Smooth muscle cell (in vitro differentiated cells): ENCODE results near the gene AK8. TPM values are rescaled to one million over a fixed set of nuclear protein-coding genes. Genes with fewer than 3 reads are reported as not detected.
"Not testable (repeated sequence)": the region's sequence is repeated elsewhere in the genome, so short reads cannot be mapped to it uniquely, and the experiment has no call there.

Source experiments
- DNase-seq: peaks from one replicate; lab custom pipeline; 2025; ENCODE audit not compliant: unreplicated experiment; lab: John Stamatoyannopoulos, UW
- H2AFZ ChIP-seq: fragments of 200-600 bp; sonication (generic); 2 replicates; pipeline ENCODE4 v1.6.0; 2016; ENCODE audit warnings: antibody characterized with exemption, low read depth, mild to moderate bottlenecking
- H3F3A ChIP-seq: fragments of 200-600 bp; sonication (generic); 2 replicates; pipeline ENCODE4 v1.6.0; 2017; ENCODE audit warnings: antibody characterized with exemption, low read depth
- H3K27ac ChIP-seq: fragments of 200-600 bp; sonication (generic); 2 replicates; pipeline ENCODE4 v1.5.1; 2016; ENCODE audit warnings: low read depth, mild to moderate bottlenecking
- H3K27me3 ChIP-seq: fragments of 200-600 bp; sonication (generic); 2 replicates; pipeline ENCODE4 v1.6.1; 2016; ENCODE audit warnings: low read depth, mild to moderate bottlenecking
- H3K36me3 ChIP-seq: fragments of 200-600 bp; sonication (generic); 2 replicates; pipeline ENCODE4 v1.5.1; 2016; ENCODE audit warnings: low read depth
- H3K4me1 ChIP-seq: fragments of 200-600 bp; sonication (generic); 2 replicates; pipeline ENCODE4 v1.5.1; 2016; ENCODE audit warnings: low read depth
- H3K4me2 ChIP-seq: fragments of 200-600 bp; sonication (generic); 2 replicates; pipeline ENCODE4 v1.6.0; 2016; ENCODE audit warnings: mild to moderate bottlenecking
- H3K4me3 ChIP-seq: fragments of 200-600 bp; sonication (generic); 2 replicates; pipeline ENCODE4 v1.5.1; 2016; ENCODE audit warnings: mild to moderate bottlenecking
- H3K79me2 ChIP-seq: fragments of 200-600 bp; sonication (generic); 2 replicates; pipeline ENCODE4 v1.6.0; 2016; ENCODE audit warnings: low read depth, mild to moderate bottlenecking
- H3K9ac ChIP-seq: fragments of 200-600 bp; sonication (generic); 2 replicates; pipeline ENCODE4 v1.6.0; 2016; ENCODE audit warnings: low read depth
- H3K9me3 ChIP-seq: fragments of 200-600 bp; sonication (generic); replicated peaks from 2 replicates; pipeline ENCODE4 v1.5.1; 2016; ENCODE audit warnings: low read depth
- H4K20me1 ChIP-seq: fragments of 200-600 bp; sonication (generic); 2 replicates; pipeline ENCODE4 v1.6.0; 2016; ENCODE audit warnings: low read depth
- WGBS: methylation state at CpG from one replicate; pipeline ENCODE4 v1.1.7; 2016; ENCODE audit warnings: low lambda C conversion rate; 5-methylcytosine and 5-hydroxymethylcytosine counted together
- polyA plus RNA-seq: library from polyadenylated mRNA; unstranded; fragments of >200 nt; fragmentation: Nextera tagmentation; extraction: Ambion mirVana; gene quantifications from 2 replicates; pipeline ENCODE4 v1.2.1, GENCODE V29; 2016
- total RNA-seq: library from RNA; depleted of rRNA; stranded (reverse); fragments of >200 nt; gene quantifications from 2 replicates; pipeline ENCODE4 v1.2.3, GENCODE V29; 2014
- TF ChIP-seq, protein P1 (sequence below): fragments of 200-600 bp; sonication (generic); IDR thresholded peaks from 2 replicates; pipeline ENCODE4 v1.5.1; 2017; ENCODE audit warnings: borderline replicate concordance, mild to moderate bottlenecking, antibody characterized with exemption; ENCODE audit not compliant: insufficient read depth, poor library complexity, severe bottlenecking

The AK8 gene
- total and polyA plus RNA-seq, 2 experiments from 2014 or later, result 0.67 to 1.4 TPM

DNA sequence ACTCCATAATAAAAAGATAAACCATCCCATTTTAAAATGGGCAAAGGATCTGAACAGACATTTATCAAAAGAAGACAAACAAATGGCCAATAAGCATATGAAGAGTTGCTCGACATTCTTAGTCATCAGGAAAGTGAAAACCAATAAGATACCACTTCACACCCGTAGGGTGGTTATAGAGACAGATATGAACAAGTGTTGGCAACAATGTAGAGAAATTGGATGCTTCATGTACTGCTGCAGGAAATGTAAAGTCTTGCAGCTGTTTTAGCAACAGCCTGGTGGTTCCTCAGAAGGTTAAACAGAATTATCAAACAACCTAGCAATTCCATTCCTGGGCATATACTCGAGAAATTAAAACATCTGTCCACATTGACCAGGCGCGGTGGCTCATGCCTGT is 165.3 kb downstream of the AK8 start:
- H3K27ac ChIP-seq, result no peak overlapping the region
- TF ChIP-seq, protein P1, sequence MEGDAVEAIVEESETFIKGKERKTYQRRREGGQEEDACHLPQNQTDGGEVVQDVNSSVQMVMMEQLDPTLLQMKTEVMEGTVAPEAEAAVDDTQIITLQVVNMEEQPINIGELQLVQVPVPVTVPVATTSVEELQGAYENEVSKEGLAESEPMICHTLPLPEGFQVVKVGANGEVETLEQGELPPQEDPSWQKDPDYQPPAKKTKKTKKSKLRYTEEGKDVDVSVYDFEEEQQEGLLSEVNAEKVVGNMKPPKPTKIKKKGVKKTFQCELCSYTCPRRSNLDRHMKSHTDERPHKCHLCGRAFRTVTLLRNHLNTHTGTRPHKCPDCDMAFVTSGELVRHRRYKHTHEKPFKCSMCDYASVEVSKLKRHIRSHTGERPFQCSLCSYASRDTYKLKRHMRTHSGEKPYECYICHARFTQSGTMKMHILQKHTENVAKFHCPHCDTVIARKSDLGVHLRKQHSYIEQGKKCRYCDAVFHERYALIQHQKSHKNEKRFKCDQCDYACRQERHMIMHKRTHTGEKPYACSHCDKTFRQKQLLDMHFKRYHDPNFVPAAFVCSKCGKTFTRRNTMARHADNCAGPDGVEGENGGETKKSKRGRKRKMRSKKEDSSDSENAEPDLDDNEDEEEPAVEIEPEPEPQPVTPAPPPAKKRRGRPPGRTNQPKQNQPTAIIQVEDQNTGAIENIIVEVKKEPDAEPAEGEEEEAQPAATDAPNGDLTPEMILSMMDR, result no peak
- H3K27me3 ChIP-seq, result no peaks in the 10 kb centered on the region

DNA sequence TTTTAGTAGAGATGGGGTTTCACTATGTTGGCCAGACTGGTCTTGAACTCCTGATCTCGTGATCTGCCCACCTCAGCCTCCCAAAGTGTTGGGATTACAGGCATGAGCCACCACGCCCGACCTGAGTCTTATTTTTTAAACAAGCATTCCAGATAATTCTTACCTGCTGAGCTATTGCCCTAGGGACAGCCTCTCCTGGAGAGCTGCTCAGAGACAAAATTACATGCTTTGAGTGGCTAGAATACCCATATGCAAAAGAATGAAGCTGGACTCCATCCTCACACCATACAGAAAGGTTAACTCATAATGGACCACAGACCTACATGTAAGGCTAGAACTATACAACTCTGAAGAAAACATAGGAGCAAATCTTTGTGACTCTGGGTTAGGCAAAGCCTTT is 166.2 kb downstream of the AK8 start:
- TF ChIP-seq, protein P1, result no peak
- Histone ChIP-seq H3F3A (no peaks in the 10 kb centered on the region), H3K4me3 (no peak overlapping the region), H3K4me1 (no peaks in the 10 kb centered on the region), H2AFZ (no peak overlapping the region), H3K79me2 (no peaks in the 10 kb centered on the region), H3K9ac (no peak overlapping the region), H4K20me1 (no peaks in the 10 kb centered on the region), H3K9me3 (no peaks in the 10 kb centered on the region), H3K36me3 (no peaks in the 10 kb centered on the region), H3K27ac (no peak overlapping the region), H3K27me3 (no peaks in the 10 kb centered on the region), H3K4me2 (no peak overlapping the region)
- WGBS, result 86% methylated on average over 3 of the region's 3 CpGs
- no peak for DNase-seq

More for the DNA sequence above, 165.3 kb downstream of the AK8 start:
- Histone ChIP-seq H3K4me1 (no peaks in the 10 kb centered on the region), H4K20me1 (no peaks in the 10 kb centered on the region), H3K79me2 (no peaks in the 10 kb centered on the region), H3K4me3 (no peak overlapping the region), H3K4me2 (no peak overlapping the region), H3K9me3 (no peaks in the 10 kb centered on the region), H3K9ac (no peak overlapping the region), H3F3A (no peaks in the 10 kb centered on the region), H3K36me3 (no peaks in the 10 kb centered on the region), H2AFZ (no peak overlapping the region)
- 91% methylated on average over 5 of the region's 5 CpGs for WGBS
- no peak for DNase-seq

DNA sequence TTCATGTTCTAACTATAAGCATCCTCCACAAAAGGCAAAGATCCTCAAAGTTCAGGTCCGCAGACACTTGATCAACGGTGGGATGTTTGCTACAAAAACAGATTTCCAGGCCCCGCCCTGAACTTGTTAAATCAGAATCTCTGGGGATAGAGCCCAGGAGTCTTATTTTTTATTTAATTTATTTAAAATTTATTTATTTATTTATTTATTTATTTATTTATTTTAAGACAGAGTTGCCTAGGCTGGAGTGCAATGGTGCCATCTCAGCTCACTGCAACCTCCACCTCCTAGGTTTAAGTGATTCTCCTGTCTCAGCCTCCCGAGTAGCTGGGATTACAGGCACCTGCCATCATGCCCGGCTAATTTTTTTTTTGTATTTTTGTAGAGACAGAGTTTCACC is 166.9 kb downstream of the AK8 start:
- H3K4me3 ChIP-seq, H2AFZ ChIP-seq, H3K79me2 ChIP-seq, H3K4me2 ChIP-seq, H3K9ac ChIP-seq, H3F3A ChIP-seq, H4K20me1 ChIP-seq, H3K27me3 ChIP-seq, H3K4me1 ChIP-seq, H3K36me3 ChIP-seq, H3K9me3 ChIP-seq, H3K27ac ChIP-seq, DNase-seq: not testable (repeated sequence)
- WGBS, result 94% methylated on average over 5 of the region's 5 CpGs

DNA sequence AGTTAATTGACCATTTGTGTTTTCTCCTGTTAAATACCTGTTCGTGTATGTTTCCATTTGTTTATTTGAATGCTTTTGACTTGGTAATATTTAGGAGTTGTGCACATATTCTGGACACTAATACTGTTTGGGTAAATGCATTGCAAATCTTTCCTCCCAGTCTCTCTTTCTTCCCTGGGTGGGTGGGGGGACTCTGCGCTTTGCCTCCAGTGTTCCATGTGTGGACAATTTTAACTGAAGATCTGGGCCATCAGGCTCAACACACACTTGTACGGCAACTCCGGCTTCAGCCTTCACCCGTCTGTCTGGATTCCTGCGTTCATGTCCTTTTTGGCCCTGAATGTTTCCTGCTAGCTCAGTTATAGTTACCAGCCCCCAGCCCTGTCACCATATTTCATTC is 167.8 kb downstream of the AK8 start:
- Histone ChIP-seq H3K4me2 (no peak overlapping the region), H3K36me3 (no peaks in the 10 kb centered on the region), H3K79me2 (no peaks in the 10 kb centered on the region), H4K20me1 (no peaks in the 10 kb centered on the region), H3K4me1 (no peaks in the 10 kb centered on the region), H3K4me3 (no peak overlapping the region), H3K9me3 (no peaks in the 10 kb centered on the region), H3F3A (no peaks in the 10 kb centered on the region), H2AFZ (no peak overlapping the region), H3K27me3 (no peaks in the 10 kb centered on the region), H3K9ac (no peak overlapping the region), H3K27ac (no peak overlapping the region)
- DNase-seq, result no peak
- TF ChIP-seq, protein P1, result no peak
- WGBS, result 92% methylated on average over 6 of the region's 6 CpGs
